OCI-LY1 (cell line): ENCODE data around the gene SLC16A13.

Experiments
- EZH2 ChIP-seq: fragments of 200-600 bp; sonication (generic), shearing (Covaris generic); IDR thresholded peaks from 2 replicates; pipeline ENCODE4 v1.8.0; 2017; ENCODE audit warnings: borderline replicate concordance, mixed run types, mild to moderate bottlenecking, antibody characterized with exemption, low read length, moderate library complexity, mixed read lengths
- TF ChIP-seq, protein P1 (sequence below): fragments of 200-600 bp; sonication (generic), shearing (Covaris generic); IDR thresholded peaks from 2 replicates; pipeline ENCODE4 v1.5.1; 2017; ENCODE audit warnings: mild to moderate bottlenecking, antibody characterized with exemption, low read length, moderate library complexity, mixed read lengths

DNA sequence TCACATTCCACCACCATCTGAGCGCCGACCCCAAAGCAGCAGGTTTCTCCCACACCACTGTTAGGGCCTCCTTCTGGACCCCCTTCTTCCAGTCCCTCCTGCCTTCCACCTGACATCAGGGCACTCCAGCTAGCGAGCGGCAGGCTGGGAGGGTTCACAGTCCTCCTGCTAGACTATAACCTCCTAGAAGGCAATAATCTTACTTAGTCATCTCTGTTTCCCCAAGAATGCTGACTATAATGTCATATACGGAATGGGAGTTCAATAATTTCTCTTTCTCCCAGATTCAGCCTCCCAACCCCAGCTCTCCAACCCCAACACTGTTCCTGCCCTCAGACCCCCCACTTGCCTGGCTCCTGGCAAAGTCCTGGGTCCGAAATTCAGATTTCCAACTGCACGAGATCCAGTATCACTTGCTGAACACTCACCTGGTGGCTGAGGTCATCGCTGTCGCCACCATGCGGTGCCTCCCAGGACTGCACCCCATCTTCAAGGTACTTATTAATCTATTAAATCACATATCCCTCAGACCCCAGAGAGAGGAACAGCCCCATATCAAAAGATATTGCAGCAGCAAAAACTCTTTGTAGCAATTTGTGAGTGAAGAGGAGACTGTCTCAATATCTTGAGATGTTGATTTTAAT is 34.4 kb upstream of the SLC16A13 start:
- TF ChIP-seq, protein P1, sequence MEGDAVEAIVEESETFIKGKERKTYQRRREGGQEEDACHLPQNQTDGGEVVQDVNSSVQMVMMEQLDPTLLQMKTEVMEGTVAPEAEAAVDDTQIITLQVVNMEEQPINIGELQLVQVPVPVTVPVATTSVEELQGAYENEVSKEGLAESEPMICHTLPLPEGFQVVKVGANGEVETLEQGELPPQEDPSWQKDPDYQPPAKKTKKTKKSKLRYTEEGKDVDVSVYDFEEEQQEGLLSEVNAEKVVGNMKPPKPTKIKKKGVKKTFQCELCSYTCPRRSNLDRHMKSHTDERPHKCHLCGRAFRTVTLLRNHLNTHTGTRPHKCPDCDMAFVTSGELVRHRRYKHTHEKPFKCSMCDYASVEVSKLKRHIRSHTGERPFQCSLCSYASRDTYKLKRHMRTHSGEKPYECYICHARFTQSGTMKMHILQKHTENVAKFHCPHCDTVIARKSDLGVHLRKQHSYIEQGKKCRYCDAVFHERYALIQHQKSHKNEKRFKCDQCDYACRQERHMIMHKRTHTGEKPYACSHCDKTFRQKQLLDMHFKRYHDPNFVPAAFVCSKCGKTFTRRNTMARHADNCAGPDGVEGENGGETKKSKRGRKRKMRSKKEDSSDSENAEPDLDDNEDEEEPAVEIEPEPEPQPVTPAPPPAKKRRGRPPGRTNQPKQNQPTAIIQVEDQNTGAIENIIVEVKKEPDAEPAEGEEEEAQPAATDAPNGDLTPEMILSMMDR = peak; percentile 75
- no peak for TF ChIP-seq EZH2
